NCI-H524 (cell line): ENCODE measurements around the gene SUMO1.

Experiments used
- DNase-seq, 2 experiments: peaks; one replicate each; lab custom pipeline; 2025; lab: John Stamatoyannopoulos, UW

SUMO1 gene

GRCh38 chr2:202201220-202202160 is 36.9 kb downstream of the SUMO1 start:
- no peak for DNase-seq

GRCh38 chr2:202196727-202197126 is 41.7 kb downstream of the SUMO1 start:
- no peak for DNase-seq

GRCh38 chr2:202194418-202194817 is 44.0 kb downstream of the SUMO1 start:
- no peak for DNase-seq

GRCh38 chr2:202193881-202194353 is 44.5 kb downstream of the SUMO1 start:
- no peak for DNase-seq

- no peak for DNase-seq
Measured at GRCh38 chr2:202193305-202193704, 45.1 kb downstream of the SUMO1 start.

- no peak for DNase-seq
Measured at GRCh38 chr2:202187570-202187969, 50.8 kb downstream of the SUMO1 start.

GRCh38 chr2:202186641-202187202 is 51.7 kb downstream of the SUMO1 start:
- DNase-seq: no peak

- peak; percentile 92 to 95 for DNase-seq
Measured at GRCh38 chr2:202185156-202185555, 53.2 kb downstream of the SUMO1 start.

- no peak for DNase-seq
Measured at GRCh38 chr2:202184557-202184956, 53.8 kb downstream of the SUMO1 start.

GRCh38 chr2:202178346-202178958 is 59.9 kb downstream of the SUMO1 start:
- peak; percentile 41 to 68 for DNase-seq

- DNase-seq: no peak
Measured at GRCh38 chr2:202172439-202173211, 65.8 kb downstream of the SUMO1 start.

GRCh38 chr2:202171241-202171825 is 67.1 kb downstream of the SUMO1 start:
- DNase-seq: peak in 1 of 2 experiments; percentile 28

GRCh38 chr2:202169832-202170424 is 68.5 kb downstream of the SUMO1 start:
- DNase-seq: no peak

- DNase-seq: no peak
Measured at GRCh38 chr2:202169131-202169530, 69.3 kb downstream of the SUMO1 start.

GRCh38 chr2:202165945-202166344 is 72.5 kb downstream of the SUMO1 start:
- DNase-seq: no peak

- DNase-seq: no peak
Measured at GRCh38 chr2:202165208-202165607, 73.2 kb downstream of the SUMO1 start.

- no peak for DNase-seq
Measured at GRCh38 chr2:202164411-202164810, 74.0 kb downstream of the SUMO1 start.

- DNase-seq: no peak
Measured at GRCh38 chr2:202161151-202161835, 77.1 kb downstream of the SUMO1 start.

GRCh38 chr2:202158796-202159195 is 79.6 kb downstream of the SUMO1 start:
- DNase-seq: peak; percentile 9 to 35

- no peak for DNase-seq
Measured at GRCh38 chr2:202157211-202157990, 81.0 kb downstream of the SUMO1 start.
